Measurements from ENCODE around the gene RNU6-1. TPM values are rescaled to one million over a fixed set of nuclear protein-coding genes. Genes with fewer than 3 reads are reported as not detected.

Gene RNU6-1
- polyA plus RNA-seq, 10 donors = not detected

- DNase-seq = no peak
These were observed 17.9 kb downstream of the RNU6-1 start for GRCh38 chr15:67821784-67822440.

DNA sequence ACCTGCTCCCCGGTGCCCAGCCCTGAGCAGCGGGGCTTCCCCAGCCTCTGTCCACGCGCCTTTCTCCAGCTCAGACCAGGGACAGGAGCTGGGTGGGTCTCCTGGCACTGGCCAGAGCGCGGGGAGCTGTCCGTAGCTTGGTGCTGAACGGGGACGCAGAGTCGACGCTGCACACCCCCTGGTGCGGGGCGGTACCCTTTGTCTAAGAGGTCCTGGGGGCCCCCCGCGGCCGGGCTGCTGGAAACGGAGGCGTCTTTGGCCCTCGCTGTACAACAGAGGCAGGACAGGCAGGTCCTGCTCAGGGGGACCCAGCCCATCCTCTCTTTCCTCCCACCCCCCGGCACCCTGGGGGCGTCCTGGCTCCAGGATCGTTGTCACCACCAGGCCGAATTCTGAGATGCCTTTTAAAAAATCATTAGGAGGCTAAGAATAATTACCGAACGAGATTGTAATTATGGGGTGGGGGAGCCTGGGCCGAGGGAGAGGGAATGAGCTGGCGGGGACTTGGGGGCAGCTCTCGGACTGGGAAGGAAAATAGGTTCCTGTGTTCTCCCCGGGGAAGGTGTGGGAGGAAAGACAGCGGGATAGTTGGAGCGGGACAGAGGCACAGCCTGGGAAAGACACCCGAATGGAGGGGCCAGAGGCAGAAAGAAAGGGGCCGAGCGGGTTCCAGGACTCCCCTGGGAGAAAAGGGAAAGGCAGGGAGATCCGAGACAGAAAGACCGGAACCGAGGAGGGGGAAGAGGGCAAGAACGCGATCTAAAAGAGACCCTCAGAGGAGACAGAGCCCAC is 18.7 kb downstream of the RNU6-1 start:
- DNase-seq = peak; percentile 47 to 88 (median 79)

DNA sequence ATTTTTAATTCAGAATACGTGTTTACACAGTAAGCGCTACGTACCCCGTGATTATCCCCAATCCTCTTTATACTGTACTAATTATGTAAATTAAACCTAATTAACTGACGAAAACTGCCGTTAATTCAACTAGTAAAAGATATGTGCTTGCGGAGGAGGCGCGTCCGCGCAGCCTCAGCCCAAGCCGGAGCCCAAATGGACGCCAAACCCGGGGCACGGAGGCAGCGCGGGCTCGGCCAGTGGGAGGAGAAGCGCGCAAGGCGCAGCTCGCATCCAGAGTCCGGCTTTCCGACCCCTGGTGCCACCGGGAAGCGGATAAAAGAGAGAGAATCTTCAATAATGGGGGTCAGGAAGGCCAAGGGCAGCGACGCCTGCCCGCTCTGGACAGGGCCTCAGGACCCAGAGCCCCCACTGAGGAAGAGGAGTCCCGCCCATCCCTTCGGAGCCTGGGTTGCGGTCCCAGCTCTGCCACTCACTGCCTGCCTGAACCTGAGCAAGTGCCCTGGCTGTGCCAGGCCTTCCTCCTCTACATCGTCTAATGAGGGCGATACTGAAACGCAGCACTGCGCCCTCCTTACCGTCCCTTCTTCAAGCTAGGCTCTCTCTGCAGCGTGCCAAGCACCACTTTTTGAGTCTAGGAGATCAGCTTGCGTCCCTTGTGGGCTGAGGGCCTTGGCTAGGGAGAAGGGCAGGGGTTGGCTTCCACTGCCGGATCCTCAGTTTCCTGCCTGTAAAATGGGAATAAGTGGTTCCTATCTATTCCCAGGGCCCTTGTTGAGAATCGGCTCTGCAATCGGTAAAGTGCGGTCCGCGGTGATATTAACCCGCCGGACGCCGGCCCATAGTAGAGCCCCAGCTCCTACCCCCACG is 19.5 kb downstream of the RNU6-1 start:
- no peak for DNase-seq

GRCh38 chr15:67819636-67820035 is 20.2 kb downstream of the RNU6-1 start:
- no peak for DNase-seq

- no peak for DNase-seq
These were observed 21.4 kb downstream of the RNU6-1 start for GRCh38 chr15:67818464-67818863.

DNA sequence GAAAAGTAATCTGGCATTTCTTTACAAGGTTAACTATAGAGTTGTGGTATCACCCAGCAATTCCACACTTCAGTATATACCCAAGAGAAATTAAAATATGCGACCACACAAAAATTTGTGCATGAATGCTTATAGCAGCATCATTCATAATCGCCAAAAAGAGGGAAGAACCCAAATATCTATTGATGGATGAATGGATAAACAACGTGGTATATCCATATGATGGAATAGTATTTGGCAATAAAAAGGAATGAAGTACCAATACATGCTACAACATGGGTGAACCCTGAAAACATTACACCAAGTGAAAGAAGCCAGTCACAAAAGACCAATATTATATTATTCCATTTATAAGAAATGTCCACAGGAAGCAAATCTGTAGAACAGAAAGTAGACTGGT is 23.2 kb downstream of the RNU6-1 start:
- no peak for DNase-seq

DNA sequence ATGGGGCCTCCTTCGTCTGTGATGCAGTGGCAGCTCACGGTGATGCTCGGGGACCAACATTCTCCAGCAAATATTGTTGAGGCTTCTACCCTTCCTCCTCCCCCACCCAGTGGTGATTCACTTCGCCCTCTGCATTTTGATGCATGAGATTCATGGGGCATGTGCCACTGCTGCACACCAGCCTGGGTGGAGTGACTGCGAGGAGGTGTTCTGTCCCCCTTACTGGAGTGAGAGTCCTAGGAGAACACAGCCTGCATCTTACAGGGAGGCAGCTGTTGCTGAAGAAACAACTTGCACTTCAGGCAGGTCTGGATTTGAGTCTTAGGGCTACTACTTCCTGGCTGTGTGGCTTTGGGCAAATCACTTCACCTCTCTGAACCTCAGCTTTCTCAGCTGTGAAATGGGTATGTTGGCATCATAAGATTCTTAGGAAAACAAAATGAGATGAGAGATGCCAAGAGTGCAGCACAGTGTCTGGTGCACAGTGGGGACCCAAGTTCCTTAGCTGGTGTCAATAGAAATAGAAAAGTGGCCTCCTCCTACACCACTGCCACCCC is 24.7 kb downstream of the RNU6-1 start:
- no peak for DNase-seq

DNA sequence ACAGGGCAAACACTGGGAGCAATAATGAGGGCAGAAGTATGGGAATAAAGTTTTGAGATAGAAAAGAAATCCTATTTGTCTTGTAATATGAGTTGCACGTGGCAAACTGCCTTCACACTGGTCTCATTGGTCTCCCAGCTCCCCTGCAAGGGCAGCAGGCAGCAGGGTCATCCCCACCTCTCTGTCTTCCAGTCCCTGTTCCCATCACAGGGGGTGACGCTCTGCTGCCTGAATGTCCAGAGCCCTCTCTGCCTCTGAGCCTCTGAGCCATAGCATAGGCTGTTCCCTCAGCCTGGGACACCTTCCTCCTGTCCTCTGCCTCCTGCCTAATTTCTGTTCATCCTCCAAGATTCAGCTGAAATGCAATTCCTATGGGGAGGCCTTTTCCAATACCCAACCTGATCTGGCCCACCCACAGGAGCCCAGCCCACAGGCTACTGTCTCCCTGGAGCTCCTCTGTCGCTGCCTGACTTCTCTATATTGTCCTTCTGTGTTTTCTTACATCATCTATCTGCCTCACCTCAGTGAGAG is 26.7 kb downstream of the RNU6-1 start:
- no peak for DNase-seq

GRCh38 chr15:67812241-67812644 is 27.6 kb downstream of the RNU6-1 start:
- no peak for DNase-seq

DNA sequence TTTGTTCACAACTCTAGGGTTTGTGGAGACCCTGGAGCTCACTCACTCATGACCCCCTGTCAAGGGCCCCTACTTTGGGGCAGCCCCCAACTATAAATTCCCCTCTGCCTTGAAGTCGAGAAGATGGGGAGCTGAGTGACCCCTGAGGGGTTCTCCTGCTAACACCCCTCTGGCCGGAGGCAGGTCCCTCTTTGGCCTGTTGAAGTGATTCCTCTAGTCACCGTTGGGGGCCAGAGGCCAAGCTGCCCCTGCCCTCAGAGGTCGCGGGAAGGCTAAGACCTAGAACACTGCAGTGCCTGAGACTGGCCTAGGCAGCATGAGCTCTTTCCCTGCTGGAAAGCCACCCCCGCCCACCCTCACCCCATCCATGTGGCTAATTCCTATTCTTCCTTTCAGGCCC is 30.0 kb downstream of the RNU6-1 start:
- no peak for DNase-seq

- DNase-seq = no peak
These were observed 30.4 kb downstream of the RNU6-1 start for GRCh38 chr15:67809441-67809840.

- no peak for DNase-seq
These were observed 31.0 kb downstream of the RNU6-1 start for GRCh38 chr15:67808821-67809220.

DNA sequence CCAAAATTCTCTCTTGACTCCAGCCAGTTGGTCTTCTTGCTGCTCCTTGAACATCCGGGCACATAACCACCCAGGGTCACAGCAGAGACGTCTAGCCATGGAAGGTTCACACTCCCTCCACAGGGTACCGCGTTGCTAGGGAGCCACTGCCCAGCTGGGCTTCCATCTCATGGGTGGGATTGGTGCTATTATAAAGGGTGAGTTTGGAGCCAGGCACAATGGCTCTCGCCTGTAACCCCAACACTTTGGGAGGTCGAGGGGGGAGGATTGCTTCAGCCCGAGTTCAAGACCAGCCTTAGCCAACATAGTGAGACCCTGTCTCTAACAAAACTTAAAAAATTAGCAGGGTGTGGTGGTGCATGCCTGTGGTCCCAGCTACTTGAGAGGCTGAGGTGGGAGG is 32.0 kb downstream of the RNU6-1 start:
- DNase-seq = no peak

- DNase-seq = no peak
These were observed 32.7 kb downstream of the RNU6-1 start for GRCh38 chr15:67807141-67807540.

GRCh38 chr15:67806536-67806935 is 33.3 kb downstream of the RNU6-1 start:
- DNase-seq = no peak

DNA sequence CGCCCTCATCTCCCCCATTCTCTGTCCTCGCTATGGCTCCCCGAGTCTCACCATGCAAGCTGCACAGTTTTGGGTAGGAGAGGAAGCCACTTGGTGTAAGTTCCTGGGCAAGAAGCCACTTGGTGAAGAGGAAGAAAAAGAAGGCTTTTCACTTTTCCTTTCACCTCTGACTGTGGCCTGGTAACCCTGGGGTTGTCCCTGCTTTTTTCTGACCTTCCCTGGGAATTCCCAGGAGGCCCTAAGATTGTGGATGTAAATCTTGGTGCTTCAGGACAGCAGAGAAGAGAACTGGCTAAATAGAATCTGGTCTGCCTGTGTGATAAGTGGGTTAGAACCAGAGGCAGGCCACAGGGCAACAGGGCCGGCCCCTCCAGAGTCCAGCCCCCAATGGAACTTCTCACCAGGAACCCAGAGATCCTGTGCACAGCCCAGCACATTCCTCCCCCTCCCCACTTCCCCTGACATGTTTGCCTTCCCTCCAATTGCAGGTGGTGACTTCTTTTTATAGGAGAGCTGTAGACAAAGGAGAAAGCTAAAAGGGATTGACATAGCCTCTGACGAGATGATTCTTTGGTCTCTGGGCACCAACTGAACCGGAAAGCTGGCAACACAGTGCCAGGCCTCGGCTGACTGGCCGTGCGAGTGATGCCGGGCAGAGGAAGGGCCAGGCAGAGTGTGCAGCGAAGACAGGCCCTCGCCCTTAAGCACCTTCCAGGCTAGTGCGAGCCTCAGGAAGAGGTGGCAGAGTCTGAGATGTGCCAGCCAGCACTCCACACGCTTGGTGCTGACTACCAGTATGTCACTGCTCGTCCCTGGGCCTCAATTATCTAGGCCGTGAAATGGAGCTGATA is 34.0 kb downstream of the RNU6-1 start:
- DNase-seq = no peak

- DNase-seq = no peak
These were observed 34.7 kb downstream of the RNU6-1 start for GRCh38 chr15:67805008-67805665.

DNA sequence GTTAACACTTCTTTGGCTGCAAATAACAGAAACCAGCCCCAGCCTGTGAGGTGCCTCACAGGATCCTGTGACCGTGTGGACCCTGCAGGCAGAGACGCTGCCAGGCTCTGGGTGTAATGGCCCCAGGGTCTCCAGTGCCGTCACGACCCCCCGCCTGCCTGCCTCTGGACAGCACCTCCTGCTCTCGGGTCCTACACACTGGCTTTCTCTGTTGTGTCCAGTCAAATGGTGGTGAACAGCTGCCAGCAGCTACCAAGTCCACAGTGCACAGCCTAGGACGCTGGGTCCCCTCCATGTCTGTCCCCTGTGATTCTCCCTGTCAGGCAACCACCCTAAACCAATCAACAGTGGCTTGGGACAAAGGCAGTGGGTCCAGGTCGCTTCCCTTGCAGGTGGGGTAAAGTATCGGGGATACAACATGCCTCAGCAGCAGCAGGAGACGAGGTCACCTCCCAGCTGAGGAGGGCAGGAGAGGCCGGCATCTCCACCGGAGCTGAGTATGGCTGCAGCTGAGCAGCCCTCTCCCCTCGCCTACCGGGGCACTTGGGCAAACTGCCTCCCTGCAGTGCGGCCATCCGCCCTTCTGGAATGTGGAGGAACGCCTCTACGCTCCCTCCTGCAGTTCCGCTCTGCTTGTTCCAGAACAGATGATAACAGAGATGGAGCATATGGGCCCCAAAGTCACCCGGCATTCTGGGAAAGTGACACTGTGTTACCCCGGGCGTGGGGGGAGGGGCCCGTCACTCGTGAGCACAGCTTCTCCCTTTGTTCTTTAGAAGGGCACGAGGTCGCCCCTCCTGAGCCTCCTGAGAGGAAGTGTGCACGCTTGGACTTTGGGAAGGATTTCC is 35.6 kb downstream of the RNU6-1 start:
- DNase-seq = no peak

- DNase-seq = no peak
These were observed 36.5 kb downstream of the RNU6-1 start for GRCh38 chr15:67803299-67803698.

All from muscle of back (tissue), 11 donors.